HCT116 (cell line): Measurements from ENCODE around the gene OR5H2. TPM values are rescaled to one million over a fixed set of nuclear protein-coding genes. Genes with fewer than 3 reads are reported as not detected.
"Not testable (repeated sequence)": the region's sequence is repeated elsewhere in the genome, so short reads cannot be mapped to it uniquely, and the experiment has no call there.

Source experiments
- ATAC-seq: fragments of 200-7000 bp; cut with Tn5 transposase; 2 replicates; pipeline ENCODE4 v1.9.1; 2020; ENCODE audit warnings: mild to moderate bottlenecking, moderate library complexity
- BruUV-seq: library from RNA; stranded (reverse); fragments of 400-500 nt; replicated peaks from 2 replicates; lab custom pipeline; 2021; lab: Mats Ljungman, UMichigan
- CTCF ChIA-PET: fragments of 300-600 bp; sonication (Branson Sonifier 250); formaldehyde crosslinking; loops from one replicate; lab custom pipeline; 2021; ENCODE audit warnings: antibody characterized with exemption; lab: Charles Lee
- POLR2A ChIA-PET: fragments of 300-600, 350-600 bp; sonication (Branson Sonifier 250); formaldehyde crosslinking; loops from one replicate; lab custom pipeline; 2021; ENCODE audit warnings: antibody characterized with exemption; lab: Charles Lee
- RAD21 ChIA-PET, 2 experiments: fragments of 300-600 bp; sonication (Branson Sonifier 250); formaldehyde crosslinking; loops; one replicate each; lab custom pipeline; 2023; ENCODE audit warnings: low total read pairs in 2 of 2; ENCODE audit not compliant: uncharacterized antibody in 2 of 2, unreplicated experiment in 2 of 2, low non-redundant PET in 1 of 2; lab: Charles Lee
- DNase-seq: peaks from one replicate; pipeline ENCODE4 v3.0.0-alpha.2; 2010; ENCODE audit warnings: low read depth, low spot score
- H2AFZ ChIP-seq: fragments of 200-600 bp; shearing (Covaris generic), sonication (generic); 2 replicates; pipeline ENCODE4 v1.6.1; 2017; ENCODE audit warnings: low read depth, mixed run types, mixed read lengths, antibody characterized with exemption, low read length; ENCODE audit not compliant: poor library complexity, severe bottlenecking
- H3K27ac ChIP-seq: 2 replicates; pipeline ENCODE4 v1.5.1; 2012; ENCODE audit warnings: low read depth, low read length
- H3K27me3 ChIP-seq: fragments of 200-600 bp; sonication (generic); 2 replicates; pipeline ENCODE4 v1.6.1; 2016; ENCODE audit warnings: mixed run types, low read length, mixed read lengths; ENCODE audit not compliant: insufficient read depth
- H3K36me3 ChIP-seq, 2 experiments: fragments of 200-500 bp in 1 of 2; fragments of 200-600 bp in 1 of 2; sonication (Bioruptor generic) in 1 of 2; sonication (generic) in 1 of 2; 2 replicates each; pipeline versions ENCODE4 v1.5.1 to v1.6.1; 2014 to 2016; ENCODE audit warnings: low read length in 2 of 2, inconsistent platforms in 1 of 2, mixed read lengths in 1 of 2, mixed run types in 1 of 2; ENCODE audit not compliant: insufficient read depth in 2 of 2, control insufficient read depth in 1 of 2
- H3K4me1 ChIP-seq, 2 experiments: fragments of 200-600 bp in 1 of 2; sonication (generic) in 1 of 2; 2 replicates each; pipeline versions ENCODE4 v1.5.1 to v1.6.1; 2012 to 2017; ENCODE audit warnings: low read length in 2 of 2, inconsistent platforms in 1 of 2, mild to moderate bottlenecking in 1 of 2, mixed read lengths in 1 of 2, mixed run types in 1 of 2, moderate library complexity in 1 of 2; ENCODE audit not compliant: insufficient read depth in 2 of 2, control insufficient read depth in 1 of 2
- H3K4me2 ChIP-seq: fragments of 200-600 bp; sonication (generic); 2 replicates; pipeline ENCODE4 v1.6.1; 2017; ENCODE audit warnings: mixed run types, low read length, mixed read lengths
- H3K4me3 ChIP-seq, 2 experiments: fragments of 200-600 bp in 1 of 2; sonication (generic) in 1 of 2; replicated peaks in 1 of 2; 2 replicates each; pipeline ENCODE4 v1.5.1; 2011 to 2016; ENCODE audit warnings: low read length in 2 of 2, control low read depth in 1 of 2, low read depth in 1 of 2, mild to moderate bottlenecking in 1 of 2, mixed read lengths in 1 of 2, mixed run types in 1 of 2
- H3K79me2 ChIP-seq: fragments of 200-600 bp; sonication (generic); 2 replicates; pipeline ENCODE4 v1.6.1; 2017; ENCODE audit warnings: mild to moderate bottlenecking, mixed run types, low read length, moderate library complexity, mixed read lengths; ENCODE audit not compliant: insufficient read depth
- H3K9ac ChIP-seq: fragments of 200-600 bp; sonication (generic); 2 replicates; pipeline ENCODE4 v1.6.1; 2016; ENCODE audit warnings: low read length, mixed read lengths
- H3K9me2 ChIP-seq: fragments of 200-600 bp; sonication (generic), shearing (Covaris generic); 2 replicates; pipeline ENCODE4 v1.6.1; 2017; ENCODE audit warnings: mixed run types, mild to moderate bottlenecking, moderate library complexity; ENCODE audit not compliant: insufficient read depth
- H3K9me3 ChIP-seq, 2 experiments: fragments of 200-500 bp in 1 of 2; fragments of 200-600 bp in 1 of 2; sonication (Bioruptor generic) in 1 of 2; sonication (generic) in 1 of 2; 2 replicates each; pipeline ENCODE4 v1.6.1; 2014 to 2017; ENCODE audit warnings: low read length in 2 of 2, mixed read lengths in 2 of 2, inconsistent platforms in 1 of 2, low read depth in 1 of 2, mild to moderate bottlenecking in 1 of 2, mixed run types in 1 of 2, moderate library complexity in 1 of 2; ENCODE audit not compliant: control insufficient read depth in 1 of 2, insufficient read depth in 1 of 2
- H4K20me1 ChIP-seq: fragments of 200-600 bp; sonication (generic), shearing (Covaris generic); 2 replicates; pipeline ENCODE4 v1.6.1; 2017; ENCODE audit warnings: mixed run types, mild to moderate bottlenecking, moderate library complexity; ENCODE audit not compliant: insufficient read depth
- CTCF ChIP-seq, 3 experiments: fragments of 200-600 bp in 1 of 3; sonication (generic) in 1 of 3; IDR thresholded peaks in 2 of 3; conservative IDR thresholded peaks in 1 of 3; 2 replicates each; pipeline ENCODE4 v1.5.1; 2012 to 2017; ENCODE audit warnings: low read depth in 2 of 3, low read length in 2 of 3, antibody characterized with exemption in 1 of 3, borderline replicate concordance in 1 of 3, control low read depth in 1 of 3, mild to moderate bottlenecking in 1 of 3, mixed read lengths in 1 of 3, mixed run types in 1 of 3, moderate library complexity in 1 of 3; ENCODE audit not compliant: insufficient read depth in 1 of 3
- ELF1 ChIP-seq: IDR thresholded peaks from 2 replicates; pipeline ENCODE4 v1.6.1; 2012; ENCODE audit warnings: low read depth, borderline replicate concordance
- EZH2phosphoT487 ChIP-seq: fragments of 200-600 bp; IDR thresholded peaks from 2 replicates; pipeline ENCODE4 v1.6.1; 2018; ENCODE audit warnings: antibody characterized with exemption, borderline replicate concordance
- FOSL1 ChIP-seq: IDR thresholded peaks from 2 replicates; pipeline ENCODE4 v1.6.1; 2012; ENCODE audit warnings: low read depth
- POLR2A ChIP-seq: IDR thresholded peaks from 2 replicates; pipeline ENCODE4 v1.7.0; 2011; ENCODE audit warnings: borderline replicate concordance; ENCODE audit not compliant: insufficient read depth, insufficient read length; ENCODE audit errors: extremely low read depth
- REST ChIP-seq: IDR thresholded peaks from 2 replicates; pipeline ENCODE4 v1.6.1; 2012; ENCODE audit warnings: low read depth
- SP1 ChIP-seq: IDR thresholded peaks from 2 replicates; pipeline ENCODE4 v1.6.1; 2012; ENCODE audit warnings: low read depth
- intact Hi-C: fragments of 100-400 bp; cut with micrococcal nuclease; formaldehyde crosslinking; loops from 2 replicates; pipeline ENCODE4 v1.10.0; 2022
- total RNA-seq: library from RNA; stranded (reverse); gene quantifications from one replicate; pipeline ENCODE4 v1.2.1, GENCODE V29; 2021; ENCODE audit not compliant: unreplicated experiment

Gene OR5H2
- total RNA-seq, 1 experiment from 2014 or later = not detected

- no peak for TF ChIP-seq REST
- TF ChIP-seq EZH2phosphoT487 = no peak
- TF ChIP-seq POLR2A = no peak
Observed at GRCh38 chr3:98246142-98246541, 36.2 kb upstream of the OR5H2 start (continued).

- H3K79me2 ChIP-seq, BruUV-seq, CTCF ChIA-PET, H3K36me3 ChIP-seq, H2AFZ ChIP-seq, H3K27me3 ChIP-seq, H3K4me3 ChIP-seq, H3K27ac ChIP-seq, H4K20me1 ChIP-seq, DNase-seq, H3K4me2 ChIP-seq, H3K4me1 ChIP-seq, RAD21 ChIA-PET, ATAC-seq, POLR2A ChIA-PET, H3K9ac ChIP-seq, H3K9me3 ChIP-seq, H3K9me2 ChIP-seq, intact Hi-C loops: not testable (repeated sequence)
Observed at GRCh38 chr3:98256026-98256425, 26.3 kb upstream of the OR5H2 start.

GRCh38 chr3:98259707-98260106 lies 22.6 kb upstream of the OR5H2 start:
- ChIA-PET RAD21 (no interaction called here), CTCF (no interaction called here), POLR2A (no interaction called here)
- no peaks in the 10 kb centered on the region for H3K79me2 ChIP-seq
- intact Hi-C loops = no loop called here
- ATAC-seq (peak; percentile 84), DNase-seq (peak; percentile 6)
- no peaks in the 10 kb centered on the region for H4K20me1 ChIP-seq
- no peak overlapping the region for H3K9ac ChIP-seq
- H3K4me2 ChIP-seq = no peak overlapping the region
- H2AFZ ChIP-seq = no peak overlapping the region
- no peaks in the 10 kb centered on the region for H3K36me3 ChIP-seq
- H3K27me3 ChIP-seq = no peaks in the 10 kb centered on the region; the same call in 1 of the 2 replicates
- no peaks in the 10 kb centered on the region for H3K9me3 ChIP-seq
- no peak for TF ChIP-seq SP1
- TF ChIP-seq ELF1 = no peak
- no peak for TF ChIP-seq FOSL1
- TF ChIP-seq CTCF (IDR thresholded peaks at IDR 0.05 in 2 of 3, conservative IDR thresholded peaks at IDR 0.05 in 1 of 3; ENCODE audit: borderline replicate concordance in 1 of 3, insufficient read depth in 1 of 3, low read depth in 2 of 3, low read length in 2 of 3) = peak in 2 of 3 experiments; percentile 50 to 59; a peak in 4 of 6 replicates
- no peak for TF ChIP-seq REST
- no peaks in the 10 kb centered on the region for H3K4me1 ChIP-seq
- no peak overlapping the region for H3K4me3 ChIP-seq
- H3K27ac ChIP-seq = no peak overlapping the region
- H3K9me2 ChIP-seq = no peaks in the 10 kb centered on the region; the same call in 1 of the 2 replicates
- BruUV-seq = no TSS peak
